HEK293 (cell line): ENCODE data around the gene APRT.

Experiments
- GLI4 ChIP-seq: fragments of 450-650 bp; formaldehyde crosslinking; IDR thresholded peaks from 2 replicates; pipeline ENCODE4 v1.5.1; 2016; ENCODE audit warnings: missing biosample characterization, missing genetic modification characterization
- KLF10 ChIP-seq: fragments of 450-650 bp; IDR thresholded peaks from 2 replicates; pipeline ENCODE4 v1.5.1; 2018; ENCODE audit warnings: missing biosample characterization, mild to moderate bottlenecking, missing genetic modification characterization
- KLF16 ChIP-seq: fragments of 450-650 bp; formaldehyde crosslinking; IDR thresholded peaks from 2 replicates; pipeline ENCODE4 v1.5.1; 2017; ENCODE audit warnings: missing biosample characterization, missing genetic modification characterization
- REPIN1 ChIP-seq: fragments of 450-650 bp; formaldehyde crosslinking; IDR thresholded peaks from 2 replicates; pipeline ENCODE4 v1.5.1; 2017; ENCODE audit warnings: missing biosample characterization, missing genetic modification characterization, low read depth
- TRIM28 ChIP-seq: IDR thresholded peaks from 2 replicates; pipeline ENCODE4 v1.6.1; 2011; ENCODE audit warnings: low read length, control low read depth, borderline replicate concordance
- ZBTB11 ChIP-seq: fragments of 450-650 bp; formaldehyde crosslinking; conservative IDR thresholded peaks from 2 replicates; pipeline ENCODE4 v1.5.1; 2016; ENCODE audit warnings: low read depth, missing biosample characterization, missing genetic modification characterization
- ZBTB48 ChIP-seq: fragments of 450-650 bp; formaldehyde crosslinking; IDR thresholded peaks from 2 replicates; pipeline ENCODE4 v1.5.1; 2016; ENCODE audit warnings: missing biosample characterization, missing genetic modification characterization
- ZEB2 ChIP-seq: fragments of 450-650 bp; formaldehyde crosslinking; IDR thresholded peaks from 2 replicates; pipeline ENCODE4 v1.5.1; 2016; ENCODE audit warnings: missing biosample characterization, missing genetic modification characterization
- ZNF157 ChIP-seq: fragments of 450-650 bp; formaldehyde crosslinking; IDR thresholded peaks from 2 replicates; pipeline ENCODE4 v1.5.1; 2016; ENCODE audit warnings: missing biosample characterization, missing genetic modification characterization
- ZNF175 ChIP-seq: fragments of 450-650 bp; formaldehyde crosslinking; IDR thresholded peaks from 2 replicates; pipeline ENCODE4 v1.5.1; 2016; ENCODE audit warnings: missing biosample characterization, missing genetic modification characterization
- ZNF2 ChIP-seq: fragments of 450-650 bp; formaldehyde crosslinking; IDR thresholded peaks from 2 replicates; pipeline ENCODE4 v1.5.1; 2016; ENCODE audit warnings: missing biosample characterization, missing genetic modification characterization
- ZNF223 ChIP-seq: fragments of 450-650 bp; formaldehyde crosslinking; IDR thresholded peaks from 2 replicates; pipeline ENCODE4 v1.5.1; 2016; ENCODE audit warnings: missing biosample characterization, missing genetic modification characterization
- ZNF239 ChIP-seq: fragments of 450-650 bp; formaldehyde crosslinking; IDR thresholded peaks from 2 replicates; pipeline ENCODE4 v1.5.1; 2016; ENCODE audit warnings: missing biosample characterization, missing genetic modification characterization
- ZNF311 ChIP-seq: fragments of 450-650 bp; formaldehyde crosslinking; IDR thresholded peaks from 2 replicates; pipeline ENCODE4 v1.5.1; 2017; ENCODE audit warnings: missing biosample characterization, missing genetic modification characterization, borderline replicate concordance
- ZNF561 ChIP-seq: fragments of 450-650 bp; IDR thresholded peaks from 2 replicates; pipeline ENCODE4 v1.5.1; 2018; ENCODE audit warnings: missing biosample characterization, missing genetic modification characterization, borderline replicate concordance
- ZNF596 ChIP-seq: fragments of 450-650 bp; IDR thresholded peaks from 2 replicates; pipeline ENCODE4 v1.5.0; 2018; ENCODE audit warnings: missing biosample characterization, mild to moderate bottlenecking, missing genetic modification characterization, moderate library complexity
- ZNF658 ChIP-seq: fragments of 450-650 bp; formaldehyde crosslinking; IDR thresholded peaks from 2 replicates; pipeline ENCODE4; 2016; ENCODE audit warnings: missing biosample characterization, missing genetic modification characterization
- TF ChIP-seq, protein P1 (sequence below): fragments of 450-650 bp; formaldehyde crosslinking; IDR thresholded peaks from 2 replicates; pipeline ENCODE4 v1.5.1; 2016; ENCODE audit warnings: missing biosample characterization, missing genetic modification characterization
- TF ChIP-seq, protein P2 (sequence below): fragments of 450-650 bp; formaldehyde crosslinking; IDR thresholded peaks from 2 replicates; pipeline ENCODE4 v1.5.1; 2016; ENCODE audit warnings: missing biosample characterization, missing genetic modification characterization
- TF ChIP-seq, protein P3 (sequence below): fragments of 450-650 bp; formaldehyde crosslinking; IDR thresholded peaks from 2 replicates; pipeline ENCODE4 v1.5.1; 2016; ENCODE audit warnings: missing biosample characterization, missing genetic modification characterization
- TF ChIP-seq, protein P4 (sequence below): fragments of 450-650 bp; formaldehyde crosslinking; IDR thresholded peaks from 2 replicates; pipeline ENCODE4 v1.5.1; 2017; ENCODE audit warnings: missing biosample characterization, mild to moderate bottlenecking, missing genetic modification characterization, moderate library complexity
- TF ChIP-seq, protein P5 (sequence below): fragments of 450-650 bp; formaldehyde crosslinking; conservative IDR thresholded peaks from 2 replicates; pipeline ENCODE4 v1.5.1; 2016; ENCODE audit warnings: low read depth, missing biosample characterization, missing genetic modification characterization

The APRT gene

DNA sequence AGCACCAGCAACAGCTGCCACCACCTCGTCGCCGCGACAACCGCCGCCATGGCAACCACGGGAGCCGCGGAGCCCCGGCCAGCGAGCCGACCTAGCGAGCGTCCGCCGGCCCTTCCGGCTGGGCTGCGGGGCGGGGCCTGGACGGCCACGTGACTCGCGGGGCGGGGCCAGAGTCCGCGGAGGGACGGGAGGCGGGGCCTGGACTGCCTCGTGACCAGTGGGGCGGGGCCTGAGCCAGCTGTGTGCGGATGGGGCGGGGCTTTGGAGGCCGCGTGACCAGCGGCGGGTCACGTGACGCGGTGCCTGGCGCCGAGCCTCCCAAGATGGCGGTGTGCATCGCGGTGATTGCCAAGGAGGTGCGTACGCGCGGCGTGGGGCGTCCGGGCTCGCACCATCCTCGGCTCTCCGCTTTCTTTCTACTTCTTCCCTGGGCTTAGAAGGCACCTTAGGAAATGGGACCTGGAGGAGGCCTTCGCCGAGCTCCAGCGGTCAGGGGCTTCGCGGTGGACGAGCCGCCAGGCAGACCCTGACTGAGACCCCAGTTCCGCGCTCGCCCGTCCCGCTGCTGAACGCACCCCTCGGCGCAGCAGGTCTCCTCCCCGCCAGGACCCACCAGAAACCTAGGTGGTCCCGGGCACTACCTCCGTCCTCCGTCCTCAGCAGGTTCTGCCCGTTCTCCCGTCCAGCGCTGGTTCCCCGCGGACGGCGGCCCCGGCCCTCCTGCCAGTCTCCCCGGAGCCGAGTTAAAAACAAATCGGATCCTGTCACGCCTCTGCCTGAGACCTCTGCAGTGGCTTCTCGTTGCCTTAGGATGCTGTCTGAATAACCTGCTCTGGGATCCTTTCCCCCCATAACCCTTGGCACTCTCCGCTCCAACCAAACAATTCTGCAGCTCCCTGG, 45.4 kb upstream of the APRT start, which contains the start of the genes GALNS and TRAPPC2L (continued):
- TF ChIP-seq ZBTB11 (peak; percentile 25; the same call in 1 of the 2 replicates), KLF10 (tag by site-specific recombination) (peak; percentile 93), ZNF175 (tag by site-specific recombination) (no peak), REPIN1 (tag by site-specific recombination) (no peak), ZNF239 (tag by site-specific recombination) (no peak), ZNF596 (tag by site-specific recombination) (no peak), KLF16 (peak; percentile 82), ZNF157 (0 out of 2 replicates have a peak, but pooled peaks have one; percentile 27), ZNF561 (no peak), TRIM28 (no peak), ZBTB48 (tag by site-specific recombination) (no peak), GLI4 (tag by site-specific recombination) (no peak), ZNF311 (tag by site-specific recombination) (no peak), ZNF2 (tag by site-specific recombination) (no peak), ZEB2 (tag by site-specific recombination) (no peak), ZNF223 (tag by site-specific recombination) (no peak), ZNF658 (tag by site-specific recombination) (no peak)
- TF ChIP-seq, protein P1, sequence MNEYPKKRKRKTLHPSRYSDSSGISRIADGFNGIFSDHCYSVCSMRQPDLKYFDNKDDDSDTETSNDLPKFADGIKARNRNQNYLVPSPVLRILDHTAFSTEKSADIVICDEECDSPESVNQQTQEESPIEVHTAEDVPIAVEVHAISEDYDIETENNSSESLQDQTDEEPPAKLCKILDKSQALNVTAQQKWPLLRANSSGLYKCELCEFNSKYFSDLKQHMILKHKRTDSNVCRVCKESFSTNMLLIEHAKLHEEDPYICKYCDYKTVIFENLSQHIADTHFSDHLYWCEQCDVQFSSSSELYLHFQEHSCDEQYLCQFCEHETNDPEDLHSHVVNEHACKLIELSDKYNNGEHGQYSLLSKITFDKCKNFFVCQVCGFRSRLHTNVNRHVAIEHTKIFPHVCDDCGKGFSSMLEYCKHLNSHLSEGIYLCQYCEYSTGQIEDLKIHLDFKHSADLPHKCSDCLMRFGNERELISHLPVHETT (tag by site-specific recombination), result no peak
- TF ChIP-seq, protein P2, sequence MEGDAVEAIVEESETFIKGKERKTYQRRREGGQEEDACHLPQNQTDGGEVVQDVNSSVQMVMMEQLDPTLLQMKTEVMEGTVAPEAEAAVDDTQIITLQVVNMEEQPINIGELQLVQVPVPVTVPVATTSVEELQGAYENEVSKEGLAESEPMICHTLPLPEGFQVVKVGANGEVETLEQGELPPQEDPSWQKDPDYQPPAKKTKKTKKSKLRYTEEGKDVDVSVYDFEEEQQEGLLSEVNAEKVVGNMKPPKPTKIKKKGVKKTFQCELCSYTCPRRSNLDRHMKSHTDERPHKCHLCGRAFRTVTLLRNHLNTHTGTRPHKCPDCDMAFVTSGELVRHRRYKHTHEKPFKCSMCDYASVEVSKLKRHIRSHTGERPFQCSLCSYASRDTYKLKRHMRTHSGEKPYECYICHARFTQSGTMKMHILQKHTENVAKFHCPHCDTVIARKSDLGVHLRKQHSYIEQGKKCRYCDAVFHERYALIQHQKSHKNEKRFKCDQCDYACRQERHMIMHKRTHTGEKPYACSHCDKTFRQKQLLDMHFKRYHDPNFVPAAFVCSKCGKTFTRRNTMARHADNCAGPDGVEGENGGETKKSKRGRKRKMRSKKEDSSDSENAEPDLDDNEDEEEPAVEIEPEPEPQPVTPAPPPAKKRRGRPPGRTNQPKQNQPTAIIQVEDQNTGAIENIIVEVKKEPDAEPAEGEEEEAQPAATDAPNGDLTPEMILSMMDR, result no peak
- TF ChIP-seq, protein P3, sequence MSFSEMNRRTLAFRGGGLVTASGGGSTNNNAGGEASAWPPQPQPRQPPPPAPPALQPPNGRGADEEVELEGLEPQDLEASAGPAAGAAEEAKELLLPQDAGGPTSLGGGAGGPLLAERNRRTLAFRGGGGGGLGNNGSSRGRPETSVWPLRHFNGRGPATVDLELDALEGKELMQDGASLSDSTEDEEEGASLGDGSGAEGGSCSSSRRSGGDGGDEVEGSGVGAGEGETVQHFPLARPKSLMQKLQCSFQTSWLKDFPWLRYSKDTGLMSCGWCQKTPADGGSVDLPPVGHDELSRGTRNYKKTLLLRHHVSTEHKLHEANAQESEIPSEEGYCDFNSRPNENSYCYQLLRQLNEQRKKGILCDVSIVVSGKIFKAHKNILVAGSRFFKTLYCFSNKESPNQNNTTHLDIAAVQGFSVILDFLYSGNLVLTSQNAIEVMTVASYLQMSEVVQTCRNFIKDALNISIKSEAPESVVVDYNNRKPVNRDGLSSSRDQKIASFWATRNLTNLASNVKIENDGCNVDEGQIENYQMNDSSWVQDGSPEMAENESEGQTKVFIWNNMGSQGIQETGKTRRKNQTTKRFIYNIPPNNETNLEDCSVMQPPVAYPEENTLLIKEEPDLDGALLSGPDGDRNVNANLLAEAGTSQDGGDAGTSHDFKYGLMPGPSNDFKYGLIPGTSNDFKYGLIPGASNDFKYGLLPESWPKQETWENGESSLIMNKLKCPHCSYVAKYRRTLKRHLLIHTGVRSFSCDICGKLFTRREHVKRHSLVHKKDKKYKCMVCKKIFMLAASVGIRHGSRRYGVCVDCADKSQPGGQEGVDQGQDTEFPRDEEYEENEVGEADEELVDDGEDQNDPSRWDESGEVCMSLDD (tag by site-specific recombination), result 0 out of 2 replicates have a peak, but pooled peaks have one; percentile 20
- TF ChIP-seq, protein P4, sequence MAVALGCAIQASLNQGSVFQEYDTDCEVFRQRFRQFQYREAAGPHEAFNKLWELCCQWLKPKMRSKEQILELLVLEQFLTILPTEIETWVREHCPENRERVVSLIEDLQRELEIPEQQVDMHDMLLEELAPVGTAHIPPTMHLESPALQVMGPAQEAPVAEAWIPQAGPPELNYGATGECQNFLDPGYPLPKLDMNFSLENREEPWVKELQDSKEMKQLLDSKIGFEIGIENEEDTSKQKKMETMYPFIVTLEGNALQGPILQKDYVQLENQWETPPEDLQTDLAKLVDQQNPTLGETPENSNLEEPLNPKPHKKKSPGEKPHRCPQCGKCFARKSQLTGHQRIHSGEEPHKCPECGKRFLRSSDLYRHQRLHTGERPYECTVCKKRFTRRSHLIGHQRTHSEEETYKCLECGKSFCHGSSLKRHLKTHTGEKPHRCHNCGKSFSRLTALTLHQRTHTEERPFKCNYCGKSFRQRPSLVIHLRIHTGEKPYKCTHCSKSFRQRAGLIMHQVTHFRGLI, result no peak
- TF ChIP-seq, protein P5, sequence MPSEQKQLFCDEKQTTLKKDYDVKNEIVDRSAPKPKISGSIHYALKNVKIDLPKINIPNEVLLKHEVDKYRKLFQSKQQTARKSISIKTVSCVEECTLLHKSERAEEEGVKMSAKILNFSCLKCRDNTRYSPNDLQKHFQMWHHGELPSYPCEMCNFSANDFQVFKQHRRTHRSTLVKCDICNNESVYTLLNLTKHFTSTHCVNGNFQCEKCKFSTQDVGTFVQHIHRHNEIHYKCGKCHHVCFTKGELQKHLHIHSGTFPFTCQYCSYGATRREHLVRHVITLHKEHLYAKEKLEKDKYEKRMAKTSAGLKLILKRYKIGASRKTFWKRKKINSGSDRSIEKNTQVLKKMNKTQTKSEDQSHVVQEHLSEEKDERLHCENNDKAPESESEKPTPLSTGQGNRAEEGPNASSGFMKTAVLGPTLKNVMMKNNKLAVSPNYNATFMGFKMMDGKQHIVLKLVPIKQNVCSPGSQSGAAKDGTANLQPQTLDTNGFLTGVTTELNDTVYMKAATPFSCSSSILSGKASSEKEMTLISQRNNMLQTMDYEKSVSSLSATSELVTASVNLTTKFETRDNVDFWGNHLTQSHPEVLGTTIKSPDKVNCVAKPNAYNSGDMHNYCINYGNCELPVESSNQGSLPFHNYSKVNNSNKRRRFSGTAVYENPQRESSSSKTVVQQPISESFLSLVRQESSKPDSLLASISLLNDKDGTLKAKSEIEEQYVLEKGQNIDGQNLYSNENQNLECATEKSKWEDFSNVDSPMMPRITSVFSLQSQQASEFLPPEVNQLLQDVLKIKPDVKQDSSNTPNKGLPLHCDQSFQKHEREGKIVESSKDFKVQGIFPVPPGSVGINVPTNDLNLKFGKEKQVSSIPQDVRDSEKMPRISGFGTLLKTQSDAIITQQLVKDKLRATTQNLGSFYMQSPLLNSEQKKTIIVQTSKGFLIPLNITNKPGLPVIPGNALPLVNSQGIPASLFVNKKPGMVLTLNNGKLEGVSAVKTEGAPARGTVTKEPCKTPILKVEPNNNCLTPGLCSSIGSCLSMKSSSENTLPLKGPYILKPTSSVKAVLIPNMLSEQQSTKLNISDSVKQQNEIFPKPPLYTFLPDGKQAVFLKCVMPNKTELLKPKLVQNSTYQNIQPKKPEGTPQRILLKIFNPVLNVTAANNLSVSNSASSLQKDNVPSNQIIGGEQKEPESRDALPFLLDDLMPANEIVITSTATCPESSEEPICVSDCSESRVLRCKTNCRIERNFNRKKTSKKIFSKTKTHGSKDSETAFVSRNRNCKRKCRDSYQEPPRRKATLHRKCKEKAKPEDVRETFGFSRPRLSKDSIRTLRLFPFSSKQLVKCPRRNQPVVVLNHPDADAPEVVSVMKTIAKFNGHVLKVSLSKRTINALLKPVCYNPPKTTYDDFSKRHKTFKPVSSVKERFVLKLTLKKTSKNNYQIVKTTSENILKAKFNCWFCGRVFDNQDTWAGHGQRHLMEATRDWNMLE, result no peak
